Measurements from ENCODE around the gene HERC3. TPM values are rescaled to one million over a fixed set of nuclear protein-coding genes. Genes with fewer than 3 reads are reported as not detected.

The HERC3 gene
- total and polyA plus RNA-seq, 2 of the 13 experiments (the other 11 are each of a cell fraction or from before 2014, with no cell fraction given), result 3.8 to 6.2 TPM

DNA sequence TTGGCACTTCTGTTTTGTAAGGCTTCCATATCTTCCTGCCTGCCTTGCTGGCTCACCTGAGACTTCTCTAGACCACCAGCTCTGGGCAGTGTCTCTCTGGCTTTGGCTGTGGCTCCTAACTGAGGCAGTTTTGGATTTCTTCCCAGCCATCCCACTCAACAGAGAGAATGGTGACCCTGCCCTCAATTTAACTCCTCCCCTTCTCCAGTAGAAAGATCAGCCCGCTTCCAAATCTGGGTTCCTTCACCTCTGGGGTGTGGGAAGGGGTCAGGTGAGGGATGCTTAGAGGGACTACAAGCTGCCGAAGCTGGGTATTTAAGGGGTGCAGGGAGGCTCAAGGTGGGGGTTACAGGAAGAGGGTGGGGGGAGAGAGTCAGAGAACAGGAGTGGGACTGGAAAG, 81.6 kb downstream of the HERC3 start:
- Histone ChIP-seq H3K4me3 (replicated peaks in 1 of 3; ENCODE audit: insufficient read depth in 1 of 3, low read depth in 2 of 3, low read length in 3 of 3) (no peak overlapping the region), H3K4me2 (ENCODE audit: low read depth, low read length) (no peak overlapping the region), H3K27me3 (ENCODE audit: control insufficient read depth in 1 of 2, insufficient read depth in 2 of 2, low read length in 2 of 2) (no peaks in the 10 kb centered on the region), H4K20me1 (ENCODE audit: insufficient read depth, low read length) (no peaks in the 10 kb centered on the region), H3K4me1 (ENCODE audit: insufficient read depth, low read length) (no peaks in the 10 kb centered on the region), H3K79me2 (ENCODE audit: insufficient read depth, low read length) (no peaks in the 10 kb centered on the region), H3K36me3 (replicated peaks in 1 of 2; ENCODE audit: control insufficient read depth in 1 of 2, insufficient read depth in 2 of 2, low read length in 2 of 2) (no peaks in the 10 kb centered on the region), H3K9me3 (ENCODE audit: low read length) (no peaks in the 10 kb centered on the region), H3K27ac (ENCODE audit: extremely low read length, insufficient read depth, low read length) (no peak overlapping the region), H3K9ac (ENCODE audit: insufficient read depth, low read depth, low read length) (no peak overlapping the region), H2AFZ (ENCODE audit: low read length) (no peak overlapping the region)
- TF ChIP-seq NFIB (CRISPR knock-in tag; IDR thresholded peaks at IDR 0.05; ENCODE audit: borderline replicate concordance) (no peak), ZNF138 (CRISPR knock-in tag; IDR thresholded peaks at IDR 0.05; ENCODE audit: low read depth) (no peak), ZSCAN30 (CRISPR knock-in tag; IDR thresholded peaks at IDR 0.05) (no peak), THRA (CRISPR knock-in tag; IDR thresholded peaks at IDR 0.05; ENCODE audit: borderline replicate concordance) (no peak)
- TF ChIP-seq, protein P1, sequence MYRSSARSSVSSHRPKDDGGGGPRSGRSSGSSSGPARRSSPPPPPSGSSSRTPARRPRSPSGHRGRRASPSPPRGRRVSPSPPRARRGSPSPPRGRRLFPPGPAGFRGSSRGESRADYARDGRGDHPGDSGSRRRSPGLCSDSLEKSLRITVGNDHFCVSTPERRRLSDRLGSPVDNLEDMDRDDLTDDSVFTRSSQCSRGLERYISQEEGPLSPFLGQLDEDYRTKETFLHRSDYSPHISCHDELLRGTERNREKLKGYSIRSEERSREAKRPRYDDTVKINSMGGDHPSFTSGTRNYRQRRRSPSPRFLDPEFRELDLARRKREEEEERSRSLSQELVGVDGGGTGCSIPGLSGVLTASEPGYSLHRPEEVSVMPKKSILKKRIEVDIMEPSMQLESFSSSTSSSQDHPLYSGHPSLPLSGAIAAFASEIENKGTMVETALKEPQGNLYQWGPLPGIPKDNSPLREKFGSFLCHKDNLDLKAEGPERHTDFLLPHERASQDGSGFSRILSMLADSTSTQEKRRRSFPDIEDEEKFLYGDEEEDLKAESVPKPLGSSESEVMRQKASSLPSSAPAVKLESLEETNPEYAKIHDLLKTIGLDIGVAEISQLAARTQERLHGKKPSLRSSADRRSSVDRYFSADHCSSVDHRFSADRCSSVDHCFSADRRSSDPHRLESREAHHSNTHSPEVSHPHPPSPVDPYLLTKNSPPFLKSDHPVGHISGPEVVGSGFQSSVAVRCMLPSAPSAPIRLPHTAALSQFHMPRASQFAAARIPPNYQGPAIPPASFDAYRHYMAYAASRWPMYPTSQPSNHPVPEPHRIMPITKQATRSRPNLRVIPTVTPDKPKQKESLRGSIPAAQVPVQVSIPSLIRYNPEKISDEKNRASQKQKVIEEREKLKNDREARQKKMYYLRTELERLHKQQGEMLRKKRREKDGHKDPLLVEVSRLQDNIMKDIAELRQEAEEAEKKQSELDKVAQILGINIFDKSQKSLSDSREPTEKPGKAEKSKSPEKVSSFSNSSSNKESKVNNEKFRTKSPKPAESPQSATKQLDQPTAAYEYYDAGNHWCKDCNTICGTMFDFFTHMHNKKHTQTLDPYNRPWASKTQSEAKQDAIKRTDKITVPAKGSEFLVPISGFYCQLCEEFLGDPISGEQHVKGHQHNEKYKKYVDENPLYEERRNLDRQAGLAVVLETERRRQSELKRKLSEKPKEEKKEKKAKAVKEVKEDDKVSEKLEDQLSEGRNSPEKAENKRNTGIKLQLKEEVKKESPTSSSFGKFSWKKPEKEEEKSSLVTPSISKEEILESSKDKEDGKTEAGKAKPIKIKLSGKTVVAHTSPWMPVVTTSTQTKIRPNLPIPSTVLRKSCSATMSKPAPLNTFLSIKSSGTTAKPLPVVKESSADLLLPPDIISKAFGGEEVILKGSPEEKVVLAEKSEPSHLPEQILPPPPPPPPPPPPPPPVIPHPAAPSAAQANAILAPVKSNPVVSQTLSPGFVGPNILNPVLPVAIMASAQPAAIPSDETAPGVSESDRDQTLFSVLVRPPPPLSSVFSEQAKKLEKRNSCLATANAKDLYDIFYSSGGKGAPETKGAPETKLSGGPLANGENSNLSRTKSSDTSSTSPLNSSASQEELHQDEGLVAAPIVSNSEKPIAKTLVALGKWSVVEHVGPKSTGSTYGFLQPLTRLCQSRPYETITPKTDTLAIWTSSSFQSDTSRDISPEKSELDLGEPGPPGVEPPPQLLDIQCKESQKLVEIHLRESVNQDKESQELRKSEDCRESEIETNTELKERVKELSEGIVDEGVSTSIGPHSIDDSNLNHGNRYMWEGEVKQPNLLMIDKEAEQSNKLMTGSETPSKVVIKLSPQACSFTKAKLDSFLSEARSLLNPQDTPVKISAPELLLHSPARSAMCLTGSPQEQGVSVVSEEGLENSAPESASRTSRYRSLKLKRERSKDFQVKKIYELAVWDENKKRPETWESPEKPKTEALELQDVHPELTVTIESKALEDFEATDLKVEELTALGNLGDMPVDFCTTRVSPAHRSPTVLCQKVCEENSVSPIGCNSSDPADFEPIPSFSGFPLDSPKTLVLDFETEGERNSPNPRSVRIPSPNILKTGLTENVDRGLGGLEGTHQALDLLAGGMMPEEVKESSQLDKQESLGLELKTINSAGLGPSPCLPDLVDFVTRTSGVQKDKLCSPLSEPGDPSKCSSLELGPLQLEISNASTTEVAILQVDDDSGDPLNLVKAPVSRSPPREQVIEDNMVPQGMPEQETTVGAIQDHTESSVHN (CRISPR knock-in tag; IDR thresholded peaks at IDR 0.05), result no peak
- 89% methylated on average over 2 of the region's 2 CpGs for WGBS (ENCODE audit: low lambda C conversion rate)
- DNase-seq (ENCODE audit: low spot score), result no peak
- ATAC-seq, result no peak
- no peak for FAIRE-seq
- intact Hi-C loops (cut with micrococcal nuclease; ENCODE audit: unreplicated experiment) (loop anchor here (10.0 kb wide), 1 partner anchor 351 kb away; no protein-coding TSS in a partner anchor), in situ Hi-C loops (cut with HindIII; ENCODE audit: extremely low pct_ligation_motif_present, low pct_unique_long_range_greater_than_20kb) (no loop called here)
- ChIA-PET POLR2A (no interaction called here), CTCF (ENCODE audit: low intra/inter-chr PET ratio, low total read pairs) (no interaction called here)
- no TSS peak for BruUV-seq (replicated peaks)
